Measurements from ENCODE around the gene ANAPC2. TPM values are rescaled to one million over a fixed set of nuclear protein-coding genes. Genes with fewer than 3 reads are reported as not detected.
A peak's percentile ranks its signal among the peaks of the same experiment; 100 is the strongest.

ANAPC2 gene
- total RNA-seq, 1 experiment from 2014 or later, result 80.9 TPM

DNA sequence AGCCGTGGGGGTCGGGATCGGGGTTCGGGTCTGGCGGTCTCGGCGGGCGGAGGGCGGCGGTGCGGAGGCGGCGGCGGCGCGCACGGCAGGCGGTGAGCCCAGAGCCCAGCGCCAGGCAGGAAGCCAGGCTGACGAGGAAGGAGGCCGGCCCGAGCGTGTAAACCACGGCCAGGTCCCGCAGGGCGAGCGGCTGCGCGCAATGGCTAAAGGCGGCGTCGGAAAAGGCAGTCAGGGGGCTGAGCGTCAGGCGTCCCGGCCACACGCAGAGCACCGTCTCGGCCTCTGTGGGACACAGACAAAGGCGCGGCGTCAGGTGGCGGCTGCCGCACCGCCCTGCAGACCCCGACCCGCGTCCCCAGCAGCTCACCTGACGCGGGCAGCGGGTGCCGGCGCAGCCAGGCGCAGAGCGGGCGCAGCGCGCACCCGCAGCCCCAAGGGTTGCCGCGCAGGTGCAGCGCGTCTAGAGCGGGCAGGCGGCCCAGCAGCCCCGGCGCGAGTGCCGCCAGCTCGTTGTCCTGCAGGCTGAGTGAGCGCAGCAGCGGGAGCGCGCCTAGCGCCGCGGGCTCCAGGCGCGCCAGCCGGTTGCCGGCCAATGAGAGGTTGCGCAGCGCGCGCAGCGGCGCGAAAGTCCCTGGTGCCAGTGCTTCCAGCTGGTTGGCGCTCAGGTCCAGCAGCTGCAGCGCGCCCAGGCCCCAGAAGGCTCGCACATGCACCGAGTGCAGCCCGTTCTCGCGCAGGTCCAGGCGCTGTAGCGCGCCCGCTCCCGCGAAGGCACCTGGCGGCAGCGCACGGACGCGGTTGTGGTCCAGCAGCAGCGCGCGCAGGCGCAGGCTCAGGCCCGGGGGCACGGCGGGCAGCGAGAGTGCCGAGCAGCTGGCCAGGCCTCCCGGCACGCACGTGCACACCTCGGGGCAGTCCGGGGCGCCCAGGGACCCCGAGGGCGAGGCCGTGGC is 19.2 kb downstream of the ANAPC2 start (continued):
- TF ChIP-seq, protein P1, sequence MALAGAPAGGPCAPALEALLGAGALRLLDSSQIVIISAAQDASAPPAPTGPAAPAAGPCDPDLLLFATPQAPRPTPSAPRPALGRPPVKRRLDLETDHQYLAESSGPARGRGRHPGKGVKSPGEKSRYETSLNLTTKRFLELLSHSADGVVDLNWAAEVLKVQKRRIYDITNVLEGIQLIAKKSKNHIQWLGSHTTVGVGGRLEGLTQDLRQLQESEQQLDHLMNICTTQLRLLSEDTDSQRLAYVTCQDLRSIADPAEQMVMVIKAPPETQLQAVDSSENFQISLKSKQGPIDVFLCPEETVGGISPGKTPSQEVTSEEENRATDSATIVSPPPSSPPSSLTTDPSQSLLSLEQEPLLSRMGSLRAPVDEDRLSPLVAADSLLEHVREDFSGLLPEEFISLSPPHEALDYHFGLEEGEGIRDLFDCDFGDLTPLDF (CRISPR knock-in tag; IDR thresholded peaks at IDR 0.05), result no peak
- TF ChIP-seq, protein P2, sequence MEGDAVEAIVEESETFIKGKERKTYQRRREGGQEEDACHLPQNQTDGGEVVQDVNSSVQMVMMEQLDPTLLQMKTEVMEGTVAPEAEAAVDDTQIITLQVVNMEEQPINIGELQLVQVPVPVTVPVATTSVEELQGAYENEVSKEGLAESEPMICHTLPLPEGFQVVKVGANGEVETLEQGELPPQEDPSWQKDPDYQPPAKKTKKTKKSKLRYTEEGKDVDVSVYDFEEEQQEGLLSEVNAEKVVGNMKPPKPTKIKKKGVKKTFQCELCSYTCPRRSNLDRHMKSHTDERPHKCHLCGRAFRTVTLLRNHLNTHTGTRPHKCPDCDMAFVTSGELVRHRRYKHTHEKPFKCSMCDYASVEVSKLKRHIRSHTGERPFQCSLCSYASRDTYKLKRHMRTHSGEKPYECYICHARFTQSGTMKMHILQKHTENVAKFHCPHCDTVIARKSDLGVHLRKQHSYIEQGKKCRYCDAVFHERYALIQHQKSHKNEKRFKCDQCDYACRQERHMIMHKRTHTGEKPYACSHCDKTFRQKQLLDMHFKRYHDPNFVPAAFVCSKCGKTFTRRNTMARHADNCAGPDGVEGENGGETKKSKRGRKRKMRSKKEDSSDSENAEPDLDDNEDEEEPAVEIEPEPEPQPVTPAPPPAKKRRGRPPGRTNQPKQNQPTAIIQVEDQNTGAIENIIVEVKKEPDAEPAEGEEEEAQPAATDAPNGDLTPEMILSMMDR (IDR thresholded peaks at IDR 0.05), result no peak
- TF ChIP-seq, protein P3, sequence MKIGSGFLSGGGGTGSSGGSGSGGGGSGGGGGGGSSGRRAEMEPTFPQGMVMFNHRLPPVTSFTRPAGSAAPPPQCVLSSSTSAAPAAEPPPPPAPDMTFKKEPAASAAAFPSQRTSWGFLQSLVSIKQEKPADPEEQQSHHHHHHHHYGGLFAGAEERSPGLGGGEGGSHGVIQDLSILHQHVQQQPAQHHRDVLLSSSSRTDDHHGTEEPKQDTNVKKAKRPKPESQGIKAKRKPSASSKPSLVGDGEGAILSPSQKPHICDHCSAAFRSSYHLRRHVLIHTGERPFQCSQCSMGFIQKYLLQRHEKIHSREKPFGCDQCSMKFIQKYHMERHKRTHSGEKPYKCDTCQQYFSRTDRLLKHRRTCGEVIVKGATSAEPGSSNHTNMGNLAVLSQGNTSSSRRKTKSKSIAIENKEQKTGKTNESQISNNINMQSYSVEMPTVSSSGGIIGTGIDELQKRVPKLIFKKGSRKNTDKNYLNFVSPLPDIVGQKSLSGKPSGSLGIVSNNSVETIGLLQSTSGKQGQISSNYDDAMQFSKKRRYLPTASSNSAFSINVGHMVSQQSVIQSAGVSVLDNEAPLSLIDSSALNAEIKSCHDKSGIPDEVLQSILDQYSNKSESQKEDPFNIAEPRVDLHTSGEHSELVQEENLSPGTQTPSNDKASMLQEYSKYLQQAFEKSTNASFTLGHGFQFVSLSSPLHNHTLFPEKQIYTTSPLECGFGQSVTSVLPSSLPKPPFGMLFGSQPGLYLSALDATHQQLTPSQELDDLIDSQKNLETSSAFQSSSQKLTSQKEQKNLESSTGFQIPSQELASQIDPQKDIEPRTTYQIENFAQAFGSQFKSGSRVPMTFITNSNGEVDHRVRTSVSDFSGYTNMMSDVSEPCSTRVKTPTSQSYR (CRISPR knock-in tag; IDR thresholded peaks at IDR 0.05), result no peak
- TF ChIP-seq CREM (CRISPR knock-in tag; IDR thresholded peaks at IDR 0.05) (no peak; the same call in 1 of the 2 replicates), SOX15 (CRISPR knock-in tag; IDR thresholded peaks at IDR 0.05) (no peak), JUN (CRISPR knock-in tag; IDR thresholded peaks at IDR 0.05) (no peak), ESRRA (CRISPR knock-in tag; IDR thresholded peaks at IDR 0.05; ENCODE audit: borderline replicate concordance) (0 out of 2 replicates have a peak, but pooled peaks have one; percentile 70), ZNF219 (CRISPR knock-in tag; IDR thresholded peaks at IDR 0.05; ENCODE audit: borderline replicate concordance) (peak; percentile 49; the same call in 1 of the 2 replicates), ZNF263 (CRISPR knock-in tag; IDR thresholded peaks at IDR 0.05; ENCODE audit: low read depth) (no peak), ZNF138 (CRISPR knock-in tag; conservative IDR thresholded peaks at IDR 0.05) (no peak), TEAD1 (CRISPR knock-in tag; IDR thresholded peaks at IDR 0.05) (peak; percentile 93), NFE2L1 (CRISPR knock-in tag; IDR thresholded peaks at IDR 0.05) (peak; percentile 79; the same call in 1 of the 2 replicates), ETV6 (CRISPR knock-in tag; IDR thresholded peaks at IDR 0.05) (0 out of 2 replicates have a peak, but pooled peaks have one; percentile 55)
- TF ChIP-seq, protein P4, sequence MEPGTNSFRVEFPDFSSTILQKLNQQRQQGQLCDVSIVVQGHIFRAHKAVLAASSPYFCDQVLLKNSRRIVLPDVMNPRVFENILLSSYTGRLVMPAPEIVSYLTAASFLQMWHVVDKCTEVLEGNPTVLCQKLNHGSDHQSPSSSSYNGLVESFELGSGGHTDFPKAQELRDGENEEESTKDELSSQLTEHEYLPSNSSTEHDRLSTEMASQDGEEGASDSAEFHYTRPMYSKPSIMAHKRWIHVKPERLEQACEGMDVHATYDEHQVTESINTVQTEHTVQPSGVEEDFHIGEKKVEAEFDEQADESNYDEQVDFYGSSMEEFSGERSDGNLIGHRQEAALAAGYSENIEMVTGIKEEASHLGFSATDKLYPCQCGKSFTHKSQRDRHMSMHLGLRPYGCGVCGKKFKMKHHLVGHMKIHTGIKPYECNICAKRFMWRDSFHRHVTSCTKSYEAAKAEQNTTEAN (CRISPR knock-in tag; IDR thresholded peaks at IDR 0.05), result no peak
- TF ChIP-seq, protein P5, sequence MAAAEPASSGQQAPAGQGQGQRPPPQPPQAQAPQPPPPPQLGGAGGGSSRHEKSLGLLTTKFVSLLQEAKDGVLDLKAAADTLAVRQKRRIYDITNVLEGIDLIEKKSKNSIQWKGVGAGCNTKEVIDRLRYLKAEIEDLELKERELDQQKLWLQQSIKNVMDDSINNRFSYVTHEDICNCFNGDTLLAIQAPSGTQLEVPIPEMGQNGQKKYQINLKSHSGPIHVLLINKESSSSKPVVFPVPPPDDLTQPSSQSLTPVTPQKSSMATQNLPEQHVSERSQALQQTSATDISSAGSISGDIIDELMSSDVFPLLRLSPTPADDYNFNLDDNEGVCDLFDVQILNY (CRISPR knock-in tag; IDR thresholded peaks at IDR 0.05), result peak; percentile 98
- TF ChIP-seq, protein P6, sequence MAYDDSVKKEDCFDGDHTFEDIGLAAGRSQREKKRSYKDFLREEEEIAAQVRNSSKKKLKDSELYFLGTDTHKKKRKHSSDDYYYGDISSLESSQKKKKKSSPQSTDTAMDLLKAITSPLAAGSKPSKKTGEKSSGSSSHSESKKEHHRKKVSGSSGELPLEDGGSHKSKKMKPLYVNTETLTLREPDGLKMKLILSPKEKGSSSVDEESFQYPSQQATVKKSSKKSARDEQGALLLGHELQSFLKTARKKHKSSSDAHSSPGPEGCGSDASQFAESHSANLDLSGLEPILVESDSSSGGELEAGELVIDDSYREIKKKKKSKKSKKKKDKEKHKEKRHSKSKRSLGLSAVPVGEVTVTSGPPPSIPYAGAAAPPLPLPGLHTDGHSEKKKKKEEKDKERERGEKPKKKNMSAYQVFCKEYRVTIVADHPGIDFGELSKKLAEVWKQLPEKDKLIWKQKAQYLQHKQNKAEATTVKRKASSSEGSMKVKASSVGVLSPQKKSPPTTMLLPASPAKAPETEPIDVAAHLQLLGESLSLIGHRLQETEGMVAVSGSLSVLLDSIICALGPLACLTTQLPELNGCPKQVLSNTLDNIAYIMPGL (CRISPR knock-in tag; IDR thresholded peaks at IDR 0.05), result peak; percentile 60
- TF ChIP-seq, protein P7, sequence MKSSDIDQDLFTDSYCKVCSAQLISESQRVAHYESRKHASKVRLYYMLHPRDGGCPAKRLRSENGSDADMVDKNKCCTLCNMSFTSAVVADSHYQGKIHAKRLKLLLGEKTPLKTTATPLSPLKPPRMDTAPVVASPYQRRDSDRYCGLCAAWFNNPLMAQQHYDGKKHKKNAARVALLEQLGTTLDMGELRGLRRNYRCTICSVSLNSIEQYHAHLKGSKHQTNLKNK (CRISPR knock-in tag; IDR thresholded peaks at IDR 0.05), result no peak
- TF ChIP-seq, protein P8, sequence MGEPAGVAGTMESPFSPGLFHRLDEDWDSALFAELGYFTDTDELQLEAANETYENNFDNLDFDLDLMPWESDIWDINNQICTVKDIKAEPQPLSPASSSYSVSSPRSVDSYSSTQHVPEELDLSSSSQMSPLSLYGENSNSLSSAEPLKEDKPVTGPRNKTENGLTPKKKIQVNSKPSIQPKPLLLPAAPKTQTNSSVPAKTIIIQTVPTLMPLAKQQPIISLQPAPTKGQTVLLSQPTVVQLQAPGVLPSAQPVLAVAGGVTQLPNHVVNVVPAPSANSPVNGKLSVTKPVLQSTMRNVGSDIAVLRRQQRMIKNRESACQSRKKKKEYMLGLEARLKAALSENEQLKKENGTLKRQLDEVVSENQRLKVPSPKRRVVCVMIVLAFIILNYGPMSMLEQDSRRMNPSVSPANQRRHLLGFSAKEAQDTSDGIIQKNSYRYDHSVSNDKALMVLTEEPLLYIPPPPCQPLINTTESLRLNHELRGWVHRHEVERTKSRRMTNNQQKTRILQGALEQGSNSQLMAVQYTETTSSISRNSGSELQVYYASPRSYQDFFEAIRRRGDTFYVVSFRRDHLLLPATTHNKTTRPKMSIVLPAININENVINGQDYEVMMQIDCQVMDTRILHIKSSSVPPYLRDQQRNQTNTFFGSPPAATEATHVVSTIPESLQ (CRISPR knock-in tag; IDR thresholded peaks at IDR 0.05), result no peak
- TF ChIP-seq, protein P9, sequence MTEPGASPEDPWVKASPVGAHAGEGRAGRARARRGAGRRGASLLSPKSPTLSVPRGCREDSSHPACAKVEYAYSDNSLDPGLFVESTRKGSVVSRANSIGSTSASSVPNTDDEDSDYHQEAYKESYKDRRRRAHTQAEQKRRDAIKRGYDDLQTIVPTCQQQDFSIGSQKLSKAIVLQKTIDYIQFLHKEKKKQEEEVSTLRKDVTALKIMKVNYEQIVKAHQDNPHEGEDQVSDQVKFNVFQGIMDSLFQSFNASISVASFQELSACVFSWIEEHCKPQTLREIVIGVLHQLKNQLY (CRISPR knock-in tag; IDR thresholded peaks at IDR 0.05), result no peak
- TF ChIP-seq, protein P10, sequence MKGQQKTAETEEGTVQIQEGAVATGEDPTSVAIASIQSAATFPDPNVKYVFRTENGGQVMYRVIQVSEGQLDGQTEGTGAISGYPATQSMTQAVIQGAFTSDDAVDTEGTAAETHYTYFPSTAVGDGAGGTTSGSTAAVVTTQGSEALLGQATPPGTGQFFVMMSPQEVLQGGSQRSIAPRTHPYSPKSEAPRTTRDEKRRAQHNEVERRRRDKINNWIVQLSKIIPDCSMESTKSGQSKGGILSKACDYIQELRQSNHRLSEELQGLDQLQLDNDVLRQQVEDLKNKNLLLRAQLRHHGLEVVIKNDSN (CRISPR knock-in tag; IDR thresholded peaks at IDR 0.05), result no peak

Measured in WTC11 (cell line).